IMR-90 (cell line): Measurements from ENCODE around the gene CDH12. TPM values are rescaled to one million over a fixed set of nuclear protein-coding genes. Genes with fewer than 3 reads are reported as not detected.

Experiments used
- ATAC-seq: fragments of 200-7000 bp; cut with Tn5 transposase; 2 replicates; pipeline ENCODE4 v1.9.1; 2020; ENCODE audit warnings: low read depth, mild to moderate bottlenecking, moderate library complexity
- BruUV-seq: library from RNA; stranded (reverse); fragments of 400-500 nt; replicated peaks from 2 replicates; lab custom pipeline; 2021; lab: Mats Ljungman, UMichigan
- CTCF ChIA-PET: fragments of 300-600 bp; formaldehyde crosslinking; extraction: SDS; loops from one replicate; lab custom pipeline; 2021; ENCODE audit warnings: antibody characterized with exemption; lab: Yijun Ruan, JAX
- POLR2A ChIA-PET: fragments of 300-600 bp; sonication (Branson Sonifier 250); formaldehyde crosslinking; loops from one replicate; lab custom pipeline; 2022; ENCODE audit warnings: antibody characterized with exemption; ENCODE audit not compliant: unreplicated experiment; lab: Charles Lee
- DNase-seq: peaks from one replicate; pipeline ENCODE4 v3.0.0; 2013
- H2AFZ ChIP-seq: replicated peaks from 2 replicates; pipeline ENCODE3; 2013; ENCODE audit warnings: low read length, mild to moderate bottlenecking; ENCODE audit not compliant: poor library complexity
- H2AK5ac ChIP-seq: 2 replicates; pipeline ENCODE4 v1.6.1; 2013; ENCODE audit warnings: low read depth, low read length, inconsistent platforms
- H2AK9ac ChIP-seq: replicated peaks from 2 replicates; pipeline ENCODE3; 2013; ENCODE audit warnings: mild to moderate bottlenecking, low read depth, low read length, moderate library complexity; ENCODE audit not compliant: poor library complexity
- H2BK120ac ChIP-seq: 2 replicates; pipeline ENCODE4 v1.6.1; 2013; ENCODE audit warnings: low read depth, low read length, inconsistent platforms
- H2BK15ac ChIP-seq: 3 replicates; pipeline ENCODE4 v1.6.1; 2013; ENCODE audit warnings: low read depth, low read length, inconsistent platforms
- H2BK20ac ChIP-seq: 2 replicates; pipeline ENCODE4 v1.6.1; 2013; ENCODE audit warnings: low read depth, mild to moderate bottlenecking, inconsistent platforms, low read length, moderate library complexity
- H2BK5ac ChIP-seq: 2 replicates; pipeline ENCODE4 v1.6.1; 2013; ENCODE audit warnings: mild to moderate bottlenecking, low read depth, low read length, inconsistent platforms; ENCODE audit not compliant: poor library complexity, severe bottlenecking
- H3K14ac ChIP-seq: replicated peaks from 2 replicates; pipeline ENCODE4 v1.6.1; 2013; ENCODE audit warnings: low read depth, low read length, inconsistent platforms
- H3K18ac ChIP-seq: 2 replicates; pipeline ENCODE4 v1.6.1; 2013; ENCODE audit warnings: low read depth, low read length, control low read depth
- H3K23ac ChIP-seq: 2 replicates; pipeline ENCODE4 v1.6.1; 2013; ENCODE audit warnings: low read depth, low read length, inconsistent platforms
- H3K27ac ChIP-seq: 2 replicates; pipeline ENCODE4 v1.5.1; 2013; ENCODE audit warnings: mild to moderate bottlenecking, control low read depth, low read length; ENCODE audit not compliant: insufficient read depth
- H3K27me3 ChIP-seq: 2 replicates; pipeline ENCODE4 v1.6.1; 2013; ENCODE audit warnings: low read length; ENCODE audit not compliant: control insufficient read depth, insufficient read depth
- H3K36me3 ChIP-seq: 2 replicates; pipeline ENCODE4 v1.6.1; 2013; ENCODE audit warnings: low read length, mixed read lengths; ENCODE audit not compliant: control insufficient read depth, insufficient read depth
- H3K4ac ChIP-seq: 2 replicates; pipeline ENCODE4 v1.6.1; 2013; ENCODE audit warnings: low read depth, low read length, inconsistent platforms
- H3K4me1 ChIP-seq: 2 replicates; pipeline ENCODE4 v1.6.1; 2013; ENCODE audit warnings: low read length, mixed read lengths; ENCODE audit not compliant: control insufficient read depth, insufficient read depth
- H3K4me2 ChIP-seq: 2 replicates; pipeline ENCODE4 v1.6.1; 2013; ENCODE audit warnings: low read depth, mild to moderate bottlenecking, control low read depth, low read length, moderate library complexity
- H3K4me3 ChIP-seq: 2 replicates; pipeline ENCODE4 v1.5.1; 2013; ENCODE audit warnings: low read depth, mild to moderate bottlenecking, control low read depth, low read length, moderate library complexity; ENCODE audit not compliant: insufficient read depth
- H3K56ac ChIP-seq: 2 replicates; pipeline ENCODE4 v1.6.1; 2013; ENCODE audit warnings: low read length, inconsistent platforms; ENCODE audit not compliant: insufficient read depth; ENCODE audit errors: extremely low read depth
- H3K79me1 ChIP-seq, 2 experiments: 2 replicates each; pipeline ENCODE4 v1.6.1; 2013; ENCODE audit warnings: low read length in 2 of 2, inconsistent platforms in 1 of 2, low read depth in 1 of 2
- H3K9ac ChIP-seq: 2 replicates; pipeline ENCODE4 v1.6.1; 2013; ENCODE audit warnings: low read depth, low read length, control low read depth
- H3K9me1 ChIP-seq: 2 replicates; pipeline ENCODE4 v1.6.1; 2013; ENCODE audit warnings: low read length, inconsistent platforms; ENCODE audit not compliant: insufficient read depth
- H3K9me3 ChIP-seq: 2 replicates; pipeline ENCODE4 v1.6.1; 2013; ENCODE audit warnings: low read length; ENCODE audit not compliant: control insufficient read depth, insufficient read depth
- H4K20me1 ChIP-seq: 2 replicates; pipeline ENCODE4 v1.6.1; 2013; ENCODE audit warnings: low read length, inconsistent platforms; ENCODE audit not compliant: insufficient read depth
- H4K5ac ChIP-seq: 2 replicates; pipeline ENCODE4 v1.6.1; 2013; ENCODE audit warnings: mild to moderate bottlenecking, low read depth, low read length, control low read depth
- H4K8ac ChIP-seq, 2 experiments: 2 replicates each; pipeline ENCODE4 v1.6.1; 2013; ENCODE audit warnings: low read depth in 2 of 2, low read length in 2 of 2, control low read depth in 1 of 2, inconsistent platforms in 1 of 2
- H4K91ac ChIP-seq: 2 replicates; pipeline ENCODE4 v1.6.1; 2013; ENCODE audit warnings: low read depth, low read length, inconsistent platforms; ENCODE audit not compliant: insufficient read depth
- BHLHE40 ChIP-seq: fragments of 150-350 bp; IDR thresholded peaks from 2 replicates; pipeline ENCODE4 v1.6.1; 2016; ENCODE audit warnings: mild to moderate bottlenecking, low read depth, low read length
- CEBPB ChIP-seq: IDR thresholded peaks from 2 replicates; pipeline ENCODE4 v1.6.1; 2012; ENCODE audit warnings: low read depth, low read length, improper control_type of control experiment
- CHD1 ChIP-seq: IDR thresholded peaks from 2 replicates; pipeline ENCODE4 v1.6.1; 2012; ENCODE audit warnings: low read depth, low read length, improper control_type of control experiment
- CTCF ChIP-seq: conservative IDR thresholded peaks from 2 replicates; pipeline ENCODE4 v1.5.1; 2012; ENCODE audit warnings: mild to moderate bottlenecking, low read depth, low read length, improper control_type of control experiment
- ELK1 ChIP-seq: fragments of 150-350 bp; IDR thresholded peaks from 2 replicates; pipeline ENCODE4 v1.6.1; 2016; ENCODE audit warnings: low read depth, mild to moderate bottlenecking, low read length, moderate library complexity, borderline replicate concordance
- FOS ChIP-seq: fragments of 150-350 bp; IDR thresholded peaks from 2 replicates; pipeline ENCODE4 v1.6.1; 2016; ENCODE audit warnings: low read depth, low read length
- MAFK ChIP-seq: IDR thresholded peaks from 2 replicates; pipeline ENCODE4 v1.6.1; 2012; ENCODE audit warnings: low read depth, low read length, improper control_type of control experiment
- MAZ ChIP-seq: IDR thresholded peaks from 2 replicates; pipeline ENCODE4 v1.6.1; 2012; ENCODE audit warnings: low read depth, mild to moderate bottlenecking, low read length, improper control_type of control experiment, moderate library complexity, borderline replicate concordance
- MXI1 ChIP-seq: IDR thresholded peaks from 2 replicates; pipeline ENCODE4 v1.6.1; 2012; ENCODE audit warnings: low read depth, mild to moderate bottlenecking, low read length, moderate library complexity, borderline replicate concordance
- NFE2L2 ChIP-seq: fragments of 150-350 bp; IDR thresholded peaks from 2 replicates; pipeline ENCODE4 v1.6.1; 2016; ENCODE audit warnings: low read depth, mild to moderate bottlenecking, low read length
- POLR2A ChIP-seq: IDR thresholded peaks from 2 replicates; pipeline ENCODE4 v1.6.1; 2012; ENCODE audit warnings: mild to moderate bottlenecking, low read depth, low read length
- RAD21 ChIP-seq: IDR thresholded peaks from 2 replicates; pipeline ENCODE4 v1.6.1; 2012; ENCODE audit warnings: low read length, improper control_type of control experiment
- RCOR1 ChIP-seq: IDR thresholded peaks from 2 replicates; pipeline ENCODE4 v1.6.1; 2012; ENCODE audit warnings: mild to moderate bottlenecking, low read length, improper control_type of control experiment; ENCODE audit not compliant: insufficient replicate concordance
- RFX5 ChIP-seq: IDR thresholded peaks from 2 replicates; pipeline ENCODE4 v1.8.0; 2012; ENCODE audit warnings: low read depth, mild to moderate bottlenecking, low read length, moderate library complexity
- SMC3 ChIP-seq: fragments of 150-350 bp; IDR thresholded peaks from 2 replicates; pipeline ENCODE4 v1.6.1; 2016; ENCODE audit warnings: low read depth, mild to moderate bottlenecking, antibody characterized with exemption, low read length, moderate library complexity
- USF2 ChIP-seq: fragments of 150-350 bp; IDR thresholded peaks from 2 replicates; pipeline ENCODE4 v1.6.1; 2017; ENCODE audit warnings: mild to moderate bottlenecking, antibody characterized with exemption, low read length, low read depth
- WGBS, 2 experiments: methylation state at CpG; one replicate each; pipeline versions ENCODE4 v1.1.5 to v1.1.7; 2013; ENCODE audit warnings: missing lambda C conversion rate in 2 of 2; ENCODE audit not compliant: insufficient read length in 1 of 2; ENCODE audit errors: extremely low coverage in 2 of 2; 5-methylcytosine and 5-hydroxymethylcytosine counted together
- dilution Hi-C: fragments of 300-500 bp; cut with HindIII; formaldehyde crosslinking; loops from one replicate; pipeline ENCODE4 v1.14.3; 2018; ENCODE audit warnings: low sequenced_read_pairs; ENCODE audit not compliant: unreplicated experiment
- in situ Hi-C: fragments of 300-500 bp; cut with MboI; formaldehyde crosslinking; loops from 3 replicates; pipeline ENCODE4 v1.14.3; 2019; ENCODE audit warnings: low sequenced_read_pairs, inconsistent platforms, mixed read lengths
- intact Hi-C: fragments of 100-400 bp; cut with micrococcal nuclease; formaldehyde crosslinking; loops from 2 replicates; pipeline ENCODE4 v1.10.0; 2022
- polyA plus RNA-seq, 3 experiments: library from polyadenylated mRNA; depleted of rRNA; stranded (reverse); fragments of >200 nt; gene quantifications; 2 replicates each; pipeline ENCODE4 v1.2.3, GENCODE V29; 2012; ENCODE audit warnings: low replicate concordance in 1 of 3
- total RNA-seq: library from RNA; depleted of rRNA; stranded (reverse); fragments of >200 nt; gene quantifications from 2 replicates; pipeline ENCODE4 v1.2.3, GENCODE V29; 2012

CDH12 gene
- total and polyA plus RNA-seq, 2 of the 4 experiments (the other 2 are of a cell fraction) = not detected

GRCh38 chr5:21802869-21803490 is 1050.2 kb downstream of the CDH12 start:
- no peak overlapping the region for H3K18ac ChIP-seq
- POLR2A ChIA-PET = no interaction called here
- in situ Hi-C loops = loop anchor here (10.0 kb wide), 1 partner anchor 338 kb away; no protein-coding TSS in a partner anchor
- H3K27ac ChIP-seq = no peak overlapping the region
- H2AK9ac ChIP-seq = no peak overlapping the region
- no peak overlapping the region for H4K5ac ChIP-seq
- no peaks in the 10 kb centered on the region for H3K79me1 ChIP-seq
- H4K8ac ChIP-seq = no peak overlapping the region
- H2BK15ac ChIP-seq = no peak overlapping the region
- no peaks in the 10 kb centered on the region for H3K9me3 ChIP-seq
- TF ChIP-seq USF2 = no peak
- no peak for TF ChIP-seq RCOR1
- TF ChIP-seq SMC3 = peak; percentile 77
- no peak for TF ChIP-seq MXI1
- TF ChIP-seq BHLHE40 = no peak
- peak; percentile 93 for TF ChIP-seq RAD21
- TF ChIP-seq CEBPB = no peak
- no peak for TF ChIP-seq MAFK
- peak; percentile 85 for TF ChIP-seq CTCF
- TF ChIP-seq POLR2A = 0 out of 2 replicates have a peak, but pooled peaks have one; percentile 36
- TF ChIP-seq MAZ = no peak
- TF ChIP-seq CHD1 = no peak
- no peak for TF ChIP-seq RFX5
- no peak for TF ChIP-seq ELK1
- no peak for TF ChIP-seq FOS
- TF ChIP-seq NFE2L2 = no peak
- H3K14ac ChIP-seq = no peak overlapping the region
- CTCF ChIA-PET = interaction anchor here (1.0 kb wide), 1 partner anchor 343 kb away, joined by 3 read pairs; no protein-coding TSS in a partner anchor
- no peak overlapping the region for H3K56ac ChIP-seq
- H3K4me2 ChIP-seq = no peak overlapping the region
- no peak overlapping the region for H2BK5ac ChIP-seq
- no peak overlapping the region for H2BK20ac ChIP-seq
- no peaks in the 10 kb centered on the region for H3K9me1 ChIP-seq
- ATAC-seq = peak; percentile 70; the same call in 1 of the 2 replicates
- H2AK5ac ChIP-seq = no peak overlapping the region
- H3K4ac ChIP-seq = no peak overlapping the region
- H3K23ac ChIP-seq = no peak overlapping the region
- no CpG with 5 or more reads among the region's 4 CpGs for WGBS, 2 experiments
- no peaks in the 10 kb centered on the region for H3K27me3 ChIP-seq
- no peak overlapping the region for H3K9ac ChIP-seq
- intact Hi-C loops = loop anchor here (1.0 kb wide), 1 partner anchor 334 kb away; no protein-coding TSS in a partner anchor
- no peak overlapping the region for H2AFZ ChIP-seq
- H2BK120ac ChIP-seq = no peak overlapping the region
- peaks cover 2% of the 10 kb centered on the region for H3K4me1 ChIP-seq
- DNase-seq = peak; percentile 56
- no peak overlapping the region for H4K91ac ChIP-seq
- H3K4me3 ChIP-seq = no peak overlapping the region
- H3K36me3 ChIP-seq = no peaks in the 10 kb centered on the region
- H4K20me1 ChIP-seq = no peaks in the 10 kb centered on the region
- no TSS peak for BruUV-seq
- dilution Hi-C loops = no loop called here
